Adrenal gland (tissue), 5 donors: ENCODE results near the gene ATP2B3.

Experiments
- POLR2A ChIP-seq, 2 donors: fragments of 450-650 bp; IDR thresholded peaks; one replicate each; pipeline ENCODE4 v1.6.1; 2017; ENCODE audit warnings: antibody characterized with exemption in 2 of 2, mild to moderate bottlenecking in 2 of 2, moderate library complexity in 1 of 2
- TF ChIP-seq, protein P1 (sequence below), 6 experiments: fragments of 450-650 bp in 4 of 6; fragments of 200-600 bp in 2 of 6; sonication (generic) in 1 of 6; IDR thresholded peaks; 1 replicate in 5 of 6; 2 replicates in 1 of 6; pipeline versions ENCODE4 v1.5.1 to v1.8.0; 2016 to 2021; ENCODE audit warnings: antibody characterized with exemption in 6 of 6, mild to moderate bottlenecking in 2 of 6, moderate library complexity in 1 of 6
- donor health status: DM: no; HTN: no; CAD: no.

GRCh38 chrX:153485396-153486080, 31.9 kb upstream of the ATP2B3 start:
- TF ChIP-seq, protein P1, sequence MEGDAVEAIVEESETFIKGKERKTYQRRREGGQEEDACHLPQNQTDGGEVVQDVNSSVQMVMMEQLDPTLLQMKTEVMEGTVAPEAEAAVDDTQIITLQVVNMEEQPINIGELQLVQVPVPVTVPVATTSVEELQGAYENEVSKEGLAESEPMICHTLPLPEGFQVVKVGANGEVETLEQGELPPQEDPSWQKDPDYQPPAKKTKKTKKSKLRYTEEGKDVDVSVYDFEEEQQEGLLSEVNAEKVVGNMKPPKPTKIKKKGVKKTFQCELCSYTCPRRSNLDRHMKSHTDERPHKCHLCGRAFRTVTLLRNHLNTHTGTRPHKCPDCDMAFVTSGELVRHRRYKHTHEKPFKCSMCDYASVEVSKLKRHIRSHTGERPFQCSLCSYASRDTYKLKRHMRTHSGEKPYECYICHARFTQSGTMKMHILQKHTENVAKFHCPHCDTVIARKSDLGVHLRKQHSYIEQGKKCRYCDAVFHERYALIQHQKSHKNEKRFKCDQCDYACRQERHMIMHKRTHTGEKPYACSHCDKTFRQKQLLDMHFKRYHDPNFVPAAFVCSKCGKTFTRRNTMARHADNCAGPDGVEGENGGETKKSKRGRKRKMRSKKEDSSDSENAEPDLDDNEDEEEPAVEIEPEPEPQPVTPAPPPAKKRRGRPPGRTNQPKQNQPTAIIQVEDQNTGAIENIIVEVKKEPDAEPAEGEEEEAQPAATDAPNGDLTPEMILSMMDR (IDR thresholded peaks at IDR 0.05), result no peak
- no peak for TF ChIP-seq POLR2A (IDR thresholded peaks at IDR 0.05)
